Thoracic aorta (tissue), 2 donors: Measurements from ENCODE around the gene XRCC5. TPM values are rescaled to one million over a fixed set of nuclear protein-coding genes. Genes with fewer than 3 reads are reported as not detected.

Source experiments
- ATAC-seq: fragments of 150-250 bp; one replicate; pipeline ENCODE4 v1.8.0; 2017; ENCODE audit warnings: low read depth; ENCODE audit not compliant: insufficient number of reproducible peaks, low FRiP score
- DNase-seq: peaks from one replicate; pipeline ENCODE4 v3.0.0-alpha.2; 2020; ENCODE audit warnings: low spot score
- H3K27ac ChIP-seq, 2 donors: fragments of 200-600 bp; sonication (generic); 1 replicate in 1 of 2; 2 replicates in 1 of 2; pipeline ENCODE4 v1.5.1; 2016; ENCODE audit warnings: mild to moderate bottlenecking in 2 of 2, moderate library complexity in 2 of 2
- H3K27me3 ChIP-seq: fragments of 200-600 bp; sonication (generic); replicated peaks from 2 replicates; pipeline ENCODE4 v1.6.0; 2016; ENCODE audit warnings: mild to moderate bottlenecking; ENCODE audit not compliant: insufficient read depth
- H3K36me3 ChIP-seq: fragments of 200-600 bp; sonication (generic); one replicate; pipeline ENCODE4 v1.5.1; 2016
- H3K4me1 ChIP-seq, 2 donors: fragments of 200-600 bp; sonication (generic); 1 replicate in 1 of 2; 2 replicates in 1 of 2; pipeline versions ENCODE4 v1.5.1 to v1.6.0; 2016; ENCODE audit warnings: low read depth in 2 of 2, mild to moderate bottlenecking in 1 of 2; ENCODE audit not compliant: control insufficient read depth in 1 of 2
- H3K4me3 ChIP-seq: fragments of 200-600 bp; sonication (generic); 2 replicates; pipeline ENCODE4 v1.5.1; 2016; ENCODE audit warnings: mild to moderate bottlenecking
- H3K9me3 ChIP-seq: fragments of 200-600 bp; sonication (generic); 2 replicates; pipeline ENCODE4 v1.5.1; 2016
- total RNA-seq, 2 donors: library from RNA; depleted of rRNA; stranded (reverse); fragments of >200 nt; gene quantifications; one replicate each; pipeline versions ENCODE4 v1.1.0 to v1.2.3, GENCODE V29; 2016
- TF ChIP-seq, protein P1 (sequence below): fragments of 200-600 bp; sonication (generic); IDR thresholded peaks from one replicate; pipeline ENCODE4 v1.5.1; 2019; ENCODE audit warnings: antibody characterized with exemption

Gene XRCC5
- total RNA-seq, 2 donors from 2014 or later, result 137 to 152 TPM

GRCh38 chr2:216236486-216236885 lies 127.3 kb downstream of the XRCC5 start:
- H3K27ac ChIP-seq, result no peak overlapping the region
- TF ChIP-seq, protein P1, sequence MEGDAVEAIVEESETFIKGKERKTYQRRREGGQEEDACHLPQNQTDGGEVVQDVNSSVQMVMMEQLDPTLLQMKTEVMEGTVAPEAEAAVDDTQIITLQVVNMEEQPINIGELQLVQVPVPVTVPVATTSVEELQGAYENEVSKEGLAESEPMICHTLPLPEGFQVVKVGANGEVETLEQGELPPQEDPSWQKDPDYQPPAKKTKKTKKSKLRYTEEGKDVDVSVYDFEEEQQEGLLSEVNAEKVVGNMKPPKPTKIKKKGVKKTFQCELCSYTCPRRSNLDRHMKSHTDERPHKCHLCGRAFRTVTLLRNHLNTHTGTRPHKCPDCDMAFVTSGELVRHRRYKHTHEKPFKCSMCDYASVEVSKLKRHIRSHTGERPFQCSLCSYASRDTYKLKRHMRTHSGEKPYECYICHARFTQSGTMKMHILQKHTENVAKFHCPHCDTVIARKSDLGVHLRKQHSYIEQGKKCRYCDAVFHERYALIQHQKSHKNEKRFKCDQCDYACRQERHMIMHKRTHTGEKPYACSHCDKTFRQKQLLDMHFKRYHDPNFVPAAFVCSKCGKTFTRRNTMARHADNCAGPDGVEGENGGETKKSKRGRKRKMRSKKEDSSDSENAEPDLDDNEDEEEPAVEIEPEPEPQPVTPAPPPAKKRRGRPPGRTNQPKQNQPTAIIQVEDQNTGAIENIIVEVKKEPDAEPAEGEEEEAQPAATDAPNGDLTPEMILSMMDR, result no peak
- DNase-seq, result no peak
- ATAC-seq, result no peak
- peaks cover 10% of the 10 kb centered on the region for H3K9me3 ChIP-seq
- no peaks in the 10 kb centered on the region for H3K27me3 ChIP-seq
- H3K4me1 ChIP-seq, result no peaks in the 10 kb centered on the region
- no peaks in the 10 kb centered on the region for H3K36me3 ChIP-seq
- H3K4me3 ChIP-seq, result no peak overlapping the region

DNA sequence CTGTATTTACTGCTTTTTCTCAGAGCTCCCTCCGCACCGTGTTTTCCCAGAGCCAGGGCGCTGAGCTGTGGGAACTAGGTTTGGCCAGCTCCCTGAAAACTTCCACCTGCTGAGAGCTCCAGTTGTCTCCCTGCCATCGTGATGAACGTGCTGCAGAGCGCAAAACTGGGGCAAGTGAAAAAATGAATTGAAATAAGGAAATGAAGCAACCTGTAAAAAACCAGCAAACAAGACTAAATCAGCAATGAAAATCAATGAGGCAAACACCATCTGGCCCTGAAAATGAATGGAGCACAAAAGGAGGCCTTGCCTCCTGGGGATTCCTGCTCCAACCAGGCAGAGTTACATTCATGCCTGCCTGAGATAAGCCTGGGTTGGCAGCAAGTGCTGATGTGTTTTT lies 133.2 kb downstream of the XRCC5 start:
- ATAC-seq, result no peak
- Histone ChIP-seq H3K4me3 (no peak overlapping the region), H3K36me3 (no peaks in the 10 kb centered on the region), H3K27me3 (no peaks in the 10 kb centered on the region), H3K4me1 (no peaks in the 10 kb centered on the region), H3K9me3 (no peaks in the 10 kb centered on the region), H3K27ac (no peak overlapping the region)
- TF ChIP-seq, protein P1, result no peak
- DNase-seq, result no peak

DNA sequence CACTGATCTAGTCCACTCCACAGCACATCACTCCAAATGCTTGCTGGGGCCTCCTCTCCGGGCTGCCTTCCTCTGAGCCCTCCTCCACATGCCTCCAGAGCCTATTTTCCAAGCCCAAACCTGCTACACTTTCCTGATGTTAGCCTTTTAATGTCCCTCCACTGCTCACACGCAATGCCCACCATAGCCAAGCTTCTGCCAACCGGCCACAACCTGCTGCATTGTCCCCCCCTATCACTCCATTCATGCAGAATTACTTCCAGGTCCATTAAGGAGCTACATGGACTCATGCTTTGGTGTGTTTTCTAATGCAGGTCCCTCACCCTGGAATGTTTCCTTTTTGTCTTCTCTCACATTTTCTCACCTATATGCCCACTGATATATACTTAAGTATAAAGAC lies 133.9 kb downstream of the XRCC5 start:
- no peak overlapping the region for H3K4me3 ChIP-seq
- H3K36me3 ChIP-seq, result no peaks in the 10 kb centered on the region
- no peaks in the 10 kb centered on the region for H3K27me3 ChIP-seq
- H3K4me1 ChIP-seq, result no peaks in the 10 kb centered on the region
- no peak overlapping the region for H3K27ac ChIP-seq
- no peak for DNase-seq
- ATAC-seq, result no peak
- TF ChIP-seq, protein P1, result no peak
- H3K9me3 ChIP-seq, result no peaks in the 10 kb centered on the region

DNA sequence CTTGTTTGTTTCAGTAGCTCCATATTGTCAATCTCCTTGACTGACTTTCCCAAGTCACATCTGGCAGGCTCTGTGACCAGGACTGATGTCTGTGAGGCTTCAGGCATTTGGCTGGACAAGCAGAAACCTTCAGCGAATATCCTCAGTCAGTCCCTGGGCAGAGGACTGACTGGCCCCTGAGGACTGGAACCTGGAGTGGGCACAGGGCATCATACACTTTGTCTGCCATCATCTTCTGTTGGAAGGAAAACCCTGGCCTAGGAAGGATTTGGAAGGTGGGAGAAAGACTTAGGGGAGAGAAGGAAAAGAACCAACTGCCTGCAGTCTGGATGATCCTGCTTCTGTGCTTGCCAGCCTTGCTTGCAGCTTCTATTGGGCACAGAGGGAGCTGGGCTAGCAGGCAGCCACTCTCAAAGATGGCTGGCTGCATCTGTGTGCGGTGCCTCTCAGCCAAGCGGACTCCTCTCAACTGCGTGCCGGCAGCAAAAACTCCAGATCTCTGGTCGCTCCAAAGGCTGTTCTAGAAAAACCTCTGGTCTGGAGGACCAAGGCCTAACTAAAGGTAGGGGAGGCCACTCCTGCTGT lies 136.3 kb downstream of the XRCC5 start:
- TF ChIP-seq, protein P1, result no peak
- Histone ChIP-seq H3K27ac (no peak overlapping the region), H3K9me3 (peaks cover 5% of the 10 kb centered on the region), H3K36me3 (no peaks in the 10 kb centered on the region), H3K4me1 (no peaks in the 10 kb centered on the region), H3K4me3 (no peak overlapping the region), H3K27me3 (no peaks in the 10 kb centered on the region)
- DNase-seq (no peak), ATAC-seq (no peak)

- H3K27ac ChIP-seq, result no peak overlapping the region
- H3K36me3 ChIP-seq, result no peaks in the 10 kb centered on the region
- no peaks in the 10 kb centered on the region for H3K27me3 ChIP-seq
- H3K4me3 ChIP-seq, result no peak overlapping the region
- peaks cover 5% of the 10 kb centered on the region for H3K9me3 ChIP-seq
- TF ChIP-seq, protein P1, result no peak
- H3K4me1 ChIP-seq, result no peaks in the 10 kb centered on the region
- ATAC-seq (no peak), DNase-seq (no peak)
Observed at GRCh38 chr2:216246766-216247165, 137.6 kb downstream of the XRCC5 start.

Other genes with a start within 250 kb of the XRCC5 start
- gene MREG, start 95.8 kb upstream of the XRCC5 start, total RNA-seq, result 10 to 100 TPM in 1 of 2 donors, 1 to 10 TPM in 1; 1.6 to 10.7 TPM
- 1 to 10 TPM; 2.8 to 7.3 TPM for gene PECR, start 27.5 kb upstream of the XRCC5 start, total RNA-seq
- gene TMEM169, start 27.4 kb upstream of the XRCC5 start, total RNA-seq, result not detected